HG03520 (cell line): ENCODE data around the gene ERN1.
A peak's percentile ranks its signal among the peaks of the same experiment; 100 is the strongest.

ENCODE experiments used
- ATAC-seq: cut with Tn5 transposase; IDR thresholded peaks from one replicate; pipeline ENCODE4 v1.9.1; 2021; ENCODE audit warnings: mild to moderate bottlenecking, moderate library complexity; ENCODE audit not compliant: unreplicated experiment

ERN1 gene

GRCh38 chr17:64087252-64088005, 42.5 kb downstream of the ERN1 start:
- ATAC-seq = no peak

- ATAC-seq = no peak
These were observed 44.3 kb downstream of the ERN1 start for GRCh38 chr17:64085650-64086005.

DNA sequence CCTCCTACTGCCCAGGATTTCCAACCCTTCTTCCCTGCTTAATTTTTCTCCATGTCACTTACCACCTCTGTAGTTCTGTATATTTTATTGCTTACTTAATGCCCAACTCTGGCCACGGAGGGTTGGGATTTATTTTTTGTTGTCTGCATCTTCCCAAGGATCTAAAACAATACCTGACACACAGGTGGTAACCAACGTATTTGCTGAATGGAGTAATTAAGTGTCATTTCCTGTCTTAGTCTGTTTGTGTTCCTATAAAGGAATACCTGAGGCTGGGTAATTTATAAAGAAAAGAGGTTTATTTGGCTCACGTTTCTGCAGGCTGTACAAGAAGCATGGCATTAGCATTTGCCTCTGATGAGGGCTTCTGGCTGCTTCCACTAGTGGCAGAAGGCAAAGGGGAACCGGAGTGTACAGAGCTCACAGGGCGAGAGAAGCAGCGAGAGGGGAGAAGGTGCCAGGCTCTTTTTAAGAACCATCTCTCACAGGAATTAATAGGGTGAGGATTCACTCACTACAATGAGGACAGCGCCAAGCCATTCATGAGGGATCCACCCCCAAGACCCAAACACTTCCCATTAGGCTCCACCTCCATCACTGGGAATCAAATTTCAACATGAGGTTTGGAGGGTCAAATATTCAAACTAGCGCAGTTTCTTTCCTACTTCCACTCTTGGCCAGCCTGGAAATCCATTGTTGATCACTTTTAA, 44.8 kb downstream of the ERN1 start:
- ATAC-seq = no peak

- ATAC-seq = no peak
These were observed 45.6 kb downstream of the ERN1 start for GRCh38 chr17:64084086-64084939.

DNA sequence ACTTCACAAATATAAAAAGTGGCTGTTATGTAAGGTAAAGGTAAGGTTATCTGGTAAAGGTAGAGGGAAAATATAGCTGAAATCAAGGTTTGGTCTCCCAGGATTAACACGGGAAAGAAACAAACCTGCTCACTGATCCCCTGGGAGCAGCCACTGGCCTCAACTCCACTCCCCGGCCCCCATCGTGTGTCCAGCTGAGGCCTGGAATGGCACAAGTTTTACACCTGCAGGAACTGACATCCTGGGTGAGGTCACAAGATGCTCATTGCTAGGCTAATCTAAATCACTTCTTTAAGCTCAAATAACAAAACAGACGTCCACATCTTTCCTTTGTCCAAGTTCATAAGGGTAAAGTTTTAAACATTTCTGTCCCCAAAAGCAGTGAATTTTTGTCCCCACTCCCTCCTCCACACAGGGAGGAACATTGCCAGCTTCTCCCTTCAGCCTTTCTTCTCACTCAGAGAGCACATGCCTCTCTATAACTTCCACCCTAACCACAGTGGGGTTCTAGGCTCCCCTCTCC, 46.3 kb downstream of the ERN1 start:
- ATAC-seq = no peak

DNA sequence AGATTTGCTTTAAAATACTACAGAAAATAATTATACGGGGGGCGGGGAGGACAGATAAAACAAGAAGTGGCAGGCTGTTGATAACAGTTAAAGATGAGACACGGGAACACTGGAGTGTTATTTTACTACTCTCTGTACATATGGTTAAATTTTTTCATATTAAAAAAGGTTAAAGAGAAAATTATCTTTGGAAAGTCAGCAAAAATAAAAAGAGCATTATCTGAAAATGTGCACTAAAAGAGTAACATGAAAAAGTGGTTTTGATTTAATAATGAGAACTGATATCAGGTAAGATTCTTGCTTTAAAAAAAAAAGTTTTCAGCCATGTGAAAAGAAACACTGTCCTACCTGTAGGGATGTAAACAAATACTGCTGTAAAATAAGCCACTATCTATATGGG, 46.9 kb downstream of the ERN1 start:
- no peak for ATAC-seq

DNA sequence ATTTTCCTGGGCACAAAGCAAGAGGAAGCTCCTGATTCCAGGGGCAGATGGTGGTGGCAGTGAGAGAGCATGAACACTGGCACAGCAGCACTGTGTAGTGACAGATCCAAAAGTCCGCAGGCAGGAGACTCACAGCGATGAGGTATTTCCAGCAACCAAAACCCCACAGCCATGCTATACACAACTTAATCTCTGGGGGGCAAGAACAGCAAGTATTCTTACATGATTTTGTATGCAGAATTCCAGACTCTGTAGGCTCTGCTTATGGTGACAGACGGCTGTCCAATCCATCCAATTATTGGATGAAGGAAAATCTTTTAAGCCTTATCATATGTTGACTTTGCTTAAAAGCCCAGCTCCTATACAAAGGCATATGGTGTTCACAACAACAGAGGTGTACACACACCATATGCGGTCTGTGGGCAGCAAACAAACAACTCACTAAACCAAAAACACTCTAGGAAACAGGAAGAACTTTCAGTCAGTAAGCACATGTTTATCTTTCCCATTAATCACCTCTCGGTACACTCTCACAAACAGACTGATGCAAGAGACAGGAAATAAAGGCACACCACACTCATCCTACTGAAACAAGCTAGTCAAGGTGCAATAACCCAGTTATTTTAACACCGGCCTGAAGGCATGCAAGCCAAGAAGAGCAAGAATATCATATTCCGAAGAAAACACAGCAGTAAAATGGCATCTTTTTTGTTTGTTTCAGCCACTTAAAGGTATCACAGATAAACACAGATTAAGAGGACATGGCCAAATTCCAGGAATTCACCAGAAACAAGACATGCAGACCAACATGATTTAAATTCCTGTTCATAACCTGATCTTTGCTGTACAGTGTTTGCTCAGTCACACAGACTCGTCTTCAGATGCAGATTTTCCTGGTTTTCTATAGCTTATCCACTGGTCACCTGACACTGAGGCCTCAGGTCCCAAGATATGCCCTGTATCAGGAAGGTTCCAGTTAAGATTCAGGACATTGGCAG, 47.8 kb downstream of the ERN1 start:
- no peak for ATAC-seq

DNA sequence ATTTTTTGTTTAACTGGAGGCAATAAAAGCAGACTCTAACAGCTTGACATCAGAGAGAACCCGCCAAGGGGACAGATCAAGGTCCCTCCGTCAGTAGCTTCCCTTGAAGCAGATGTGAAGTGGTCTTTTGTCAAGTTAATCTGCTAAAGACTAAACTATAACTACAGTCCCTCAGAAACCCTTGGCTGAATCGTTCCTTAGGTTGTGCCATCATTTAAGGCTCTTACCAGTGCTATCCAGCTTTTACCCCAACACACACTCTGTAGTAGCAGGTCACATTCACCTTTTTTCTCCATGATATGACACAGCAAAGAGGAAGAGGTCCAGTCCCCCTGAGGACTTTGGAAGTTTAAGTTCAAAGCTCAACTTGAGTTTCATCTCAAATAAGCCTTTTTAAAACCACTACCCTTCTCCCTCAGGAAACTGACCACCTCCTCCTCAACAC, 49.7 kb downstream of the ERN1 start:
- ATAC-seq = no peak

DNA sequence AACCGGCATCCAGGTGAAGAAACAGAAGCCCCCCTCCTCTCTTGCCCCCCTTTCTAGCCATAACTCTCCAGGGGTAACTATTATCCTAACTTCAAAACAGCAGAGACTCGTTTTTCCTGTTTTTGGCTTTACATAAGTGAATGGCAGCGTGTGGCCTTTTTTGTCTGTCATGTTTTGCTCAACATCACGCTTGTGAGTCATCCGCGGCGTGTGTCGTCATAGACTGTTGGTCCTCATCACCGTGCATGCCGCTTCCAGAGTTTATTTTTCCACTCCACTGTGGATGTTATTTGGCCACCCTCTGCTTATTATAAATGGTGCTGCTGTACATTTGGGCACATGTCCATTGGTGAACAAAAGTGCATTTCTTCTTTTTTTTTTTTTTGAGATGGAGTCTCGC, 52.6 kb downstream of the ERN1 start:
- ATAC-seq = no peak

DNA sequence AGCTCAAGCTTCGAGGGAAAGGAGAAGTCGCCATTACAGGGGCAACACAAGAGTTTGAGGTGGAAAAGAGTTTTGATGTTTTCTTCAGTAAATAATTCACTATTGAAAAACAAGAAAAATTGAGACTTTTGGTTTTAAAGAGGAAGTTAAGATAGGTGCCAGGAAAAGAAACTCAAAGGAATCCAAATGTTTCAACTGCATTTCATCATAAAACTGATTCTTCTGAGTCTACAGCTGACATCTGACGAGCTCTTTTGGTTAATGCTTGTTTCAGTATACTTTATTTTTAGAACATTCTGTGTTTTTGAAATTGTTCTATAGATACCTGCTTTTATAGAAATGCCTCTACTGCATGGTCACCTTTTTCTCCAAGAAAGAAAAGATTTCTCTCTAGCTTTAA, 54.0 kb downstream of the ERN1 start:
- no peak for ATAC-seq

GRCh38 chr17:64074704-64075426, 55.1 kb downstream of the ERN1 start:
- ATAC-seq = no peak

GRCh38 chr17:64073771-64074703, 55.9 kb downstream of the ERN1 start:
- ATAC-seq = peak; percentile 48

- ATAC-seq = no peak
These were observed 58.8 kb downstream of the ERN1 start for GRCh38 chr17:64071111-64071510.

DNA sequence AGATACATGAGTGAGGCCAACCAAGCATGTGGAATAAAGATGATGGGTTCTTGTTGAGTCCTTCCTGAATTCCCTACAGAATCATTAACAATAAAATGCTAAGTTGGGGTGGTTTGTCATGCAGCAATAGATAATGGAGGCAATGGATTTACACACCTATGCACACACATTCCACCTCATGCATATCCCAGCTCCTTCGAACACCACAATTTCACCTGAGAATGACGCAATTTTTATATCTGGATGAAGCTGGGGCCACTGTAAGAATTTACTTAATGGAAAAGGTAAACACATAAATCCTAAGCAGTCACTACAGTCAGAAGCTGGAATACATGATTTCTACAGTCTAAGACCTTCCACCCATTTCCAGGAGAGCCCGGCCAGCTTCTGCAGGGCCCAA, 59.7 kb downstream of the ERN1 start:
- ATAC-seq = no peak

DNA sequence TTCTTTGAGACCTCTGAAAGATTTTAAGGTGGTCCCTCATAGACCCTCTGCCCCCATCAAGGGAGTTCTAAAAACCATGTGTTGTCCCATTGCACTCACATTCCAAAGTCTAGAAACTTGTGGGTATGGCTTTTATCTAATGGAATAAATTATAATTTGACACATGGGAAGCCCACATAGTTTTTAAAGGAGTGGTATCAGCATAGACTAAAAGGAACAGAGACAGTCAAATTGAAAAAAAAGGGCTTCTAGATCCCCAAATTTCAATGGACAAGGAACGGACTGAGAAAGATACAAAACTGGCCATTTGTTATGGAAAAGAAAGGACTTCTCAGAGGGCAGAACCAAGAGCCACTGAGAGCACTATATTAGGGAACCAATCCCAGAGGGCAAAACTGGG, 60.8 kb downstream of the ERN1 start:
- no peak for ATAC-seq

DNA sequence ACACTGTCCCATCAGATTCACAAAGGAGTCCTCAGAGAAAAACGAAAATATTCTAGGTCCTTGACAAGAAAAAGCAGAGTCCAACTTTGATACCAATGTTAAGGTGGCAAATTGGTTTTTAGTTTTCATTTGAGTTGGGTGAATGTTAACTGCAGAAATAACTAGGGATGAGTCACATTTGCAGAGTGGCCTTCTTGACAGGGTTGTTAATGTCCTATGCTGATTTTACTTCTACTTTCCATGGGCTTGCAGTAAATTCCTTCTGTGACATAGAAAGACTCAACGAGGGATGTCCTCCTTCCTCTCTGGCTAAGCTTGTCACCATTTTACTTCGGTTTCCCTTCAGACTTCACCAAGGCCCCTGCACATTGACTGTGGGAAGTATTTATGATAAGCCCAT, 62.3 kb downstream of the ERN1 start:
- no peak for ATAC-seq

DNA sequence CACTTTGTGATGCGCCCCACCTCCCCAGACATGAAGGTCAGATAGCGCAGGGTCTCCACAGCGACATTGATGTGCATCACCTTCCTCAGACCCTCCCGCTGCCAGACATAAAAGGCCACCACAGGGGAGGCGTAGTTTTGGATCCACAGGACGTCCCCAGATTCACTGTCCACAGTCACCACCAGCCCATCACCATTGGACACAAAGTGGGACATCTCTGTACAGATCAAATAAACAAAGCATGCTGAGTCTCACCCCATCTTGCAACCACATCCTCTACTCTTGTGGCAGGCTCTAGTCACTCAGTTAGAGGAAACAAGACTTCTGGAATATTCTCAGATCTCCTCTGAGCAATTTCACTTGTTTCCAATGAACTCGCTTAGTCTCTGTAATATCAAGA, 63.2 kb downstream of the ERN1 start:
- no peak for ATAC-seq

- ATAC-seq = no peak
These were observed 64.8 kb downstream of the ERN1 start for GRCh38 chr17:64065161-64065560.
